HG03558 (cell line): ENCODE results near the gene MRC1.

Source experiments
- ATAC-seq: cut with Tn5 transposase; IDR thresholded peaks from one replicate; pipeline ENCODE4 v1.9.1; 2021; ENCODE audit warnings: moderate number of reproducible peaks; ENCODE audit not compliant: unreplicated experiment; ENCODE audit errors: extremely low read depth

MRC1 gene

GRCh38 chr10:17793823-17794644, 15.1 kb upstream of the MRC1 start:
- no peak for ATAC-seq

GRCh38 chr10:17795083-17795482, 14.1 kb upstream of the MRC1 start:
- ATAC-seq, result no peak

- ATAC-seq, result no peak
Measured at GRCh38 chr10:17795813-17796594, 13.1 kb upstream of the MRC1 start.

GRCh38 chr10:17801507-17801906, 7.6 kb upstream of the MRC1 start:
- ATAC-seq, result no peak

GRCh38 chr10:17802350-17802749, 6.8 kb upstream of the MRC1 start:
- ATAC-seq, result no peak

GRCh38 chr10:17802976-17803375, 6.2 kb upstream of the MRC1 start:
- ATAC-seq, result no peak

- ATAC-seq, result no peak
Measured at GRCh38 chr10:17805330-17805729, 3.8 kb upstream of the MRC1 start.

GRCh38 chr10:17805921-17806577, 3.1 kb upstream of the MRC1 start:
- peak; percentile 52 for ATAC-seq

GRCh38 chr10:17811146-17811865, 2.2 kb downstream of the MRC1 start:
- no peak for ATAC-seq

GRCh38 chr10:17814973-17815372, 5.8 kb downstream of the MRC1 start:
- ATAC-seq, result no peak

- ATAC-seq, result no peak
Measured at GRCh38 chr10:17816199-17816598, 7.1 kb downstream of the MRC1 start.

- no peak for ATAC-seq
Measured at GRCh38 chr10:17817316-17817715, 8.2 kb downstream of the MRC1 start.

- ATAC-seq, result no peak
Measured at GRCh38 chr10:17817790-17818189, 8.6 kb downstream of the MRC1 start.

- ATAC-seq, result no peak
Measured at GRCh38 chr10:17819836-17820235, 10.7 kb downstream of the MRC1 start.

- ATAC-seq, result no peak
Measured at GRCh38 chr10:17820943-17821342, 11.8 kb downstream of the MRC1 start.

GRCh38 chr10:17821893-17822292, 12.7 kb downstream of the MRC1 start:
- ATAC-seq, result no peak

- ATAC-seq, result no peak
Measured at GRCh38 chr10:17831341-17831740, 22.2 kb downstream of the MRC1 start.

- no peak for ATAC-seq
Measured at GRCh38 chr10:17831896-17832295, 22.7 kb downstream of the MRC1 start.

GRCh38 chr10:17833656-17834055, 24.5 kb downstream of the MRC1 start:
- ATAC-seq, result no peak

- ATAC-seq, result no peak
Measured at GRCh38 chr10:17835688-17836087, 26.5 kb downstream of the MRC1 start.
